Caco-2 (cell line): ENCODE data around the gene PPTC7. TPM values are rescaled to one million over a fixed set of nuclear protein-coding genes. Genes with fewer than 3 reads are reported as not detected.

ENCODE experiments used
- BruUV-seq: library from RNA; stranded (reverse); fragments of 400-500 nt; replicated peaks from 2 replicates; lab custom pipeline; 2021; lab: Mats Ljungman, UMichigan
- CTCF ChIA-PET: fragments of 300-600 bp; sonication (Branson Sonifier 250); formaldehyde crosslinking; loops from one replicate; lab custom pipeline; 2022; ENCODE audit warnings: antibody characterized with exemption; lab: Charles Lee
- POLR2A ChIA-PET: fragments of 300-600 bp; sonication (Branson Sonifier 250); formaldehyde crosslinking; loops from one replicate; lab custom pipeline; 2022; ENCODE audit warnings: antibody characterized with exemption; lab: Charles Lee
- DNase-seq, 2 experiments: peaks; one replicate each; pipeline versions ENCODE4 v3.0.0 to v3.0.0-alpha.2; 2020 to 2022
- H3K27me3 ChIP-seq: replicated peaks from 2 replicates; pipeline ENCODE4 v1.6.0; 2011; ENCODE audit warnings: low read length; ENCODE audit not compliant: control insufficient read depth, insufficient read depth
- H3K36me3 ChIP-seq: 2 replicates; pipeline ENCODE4 v1.5.1; 2011; ENCODE audit warnings: low read length; ENCODE audit not compliant: control insufficient read depth, insufficient read depth
- H3K4me1 ChIP-seq: fragments of 250-450 bp; sonication (Bioruptor Pico); 2 replicates; pipeline ENCODE4 v1.5.1; 2020; ENCODE audit warnings: mild to moderate bottlenecking
- H3K4me3 ChIP-seq: 2 replicates; pipeline ENCODE4 v1.5.1; 2011; ENCODE audit warnings: low read depth, mild to moderate bottlenecking, control low read depth, low read length
- H3K9me3 ChIP-seq: fragments of 250-450 bp; sonication (Bioruptor Pico); 2 replicates; pipeline ENCODE4 v1.5.1; 2020; ENCODE audit warnings: mild to moderate bottlenecking, moderate library complexity
- H3K27ac Mint-ChIP-seq: one replicate; pipeline ENCODE4 v1.8.0; 2022; ENCODE audit warnings: mixed read lengths; ENCODE audit not compliant: unreplicated experiment
- H3K27me3 Mint-ChIP-seq: one replicate; pipeline ENCODE4 v1.8.0; 2022; ENCODE audit warnings: mixed read lengths; ENCODE audit not compliant: insufficient read depth, unreplicated experiment
- H3K36me3 Mint-ChIP-seq: one replicate; pipeline ENCODE4 v1.8.0; 2022; ENCODE audit warnings: mild to moderate bottlenecking, mixed read lengths; ENCODE audit not compliant: insufficient read depth, unreplicated experiment
- H3K4me1 Mint-ChIP-seq: one replicate; pipeline ENCODE4 v1.8.0; 2022; ENCODE audit warnings: low read depth, mixed read lengths; ENCODE audit not compliant: unreplicated experiment
- H3K4me3 Mint-ChIP-seq: one replicate; pipeline ENCODE4 v1.8.0; 2022; ENCODE audit warnings: mild to moderate bottlenecking, moderate library complexity, mixed read lengths; ENCODE audit not compliant: unreplicated experiment
- H3K9me3 Mint-ChIP-seq: one replicate; pipeline ENCODE4 v1.8.0; 2022; ENCODE audit warnings: mixed read lengths; ENCODE audit not compliant: unreplicated experiment
- intact Hi-C: fragments of 100-400 bp; cut with micrococcal nuclease; formaldehyde crosslinking; loops from one replicate; pipeline ENCODE4 v1.10.0; 2022; ENCODE audit not compliant: unreplicated experiment
- total RNA-seq: library from RNA; stranded (reverse); gene quantifications from 2 replicates; pipeline ENCODE4 v1.2.3, GENCODE V29; 2022
- TF ChIP-seq, protein P1 (sequence below), 2 experiments: fragments of 200-600 bp in 1 of 2; IDR thresholded peaks; 1 replicate in 1 of 2; 2 replicates in 1 of 2; pipeline versions ENCODE4 v1.5.1 to v1.8.0; 2011 to 2022; ENCODE audit warnings: antibody characterized with exemption in 1 of 2, control low read depth in 1 of 2, inconsistent platforms in 1 of 2, low read depth in 1 of 2, low read length in 1 of 2, mild to moderate bottlenecking in 1 of 2, moderate library complexity in 1 of 2; ENCODE audit not compliant: insufficient read depth in 1 of 2, severe bottlenecking in 1 of 2, unreplicated experiment in 1 of 2

The PPTC7 gene
- total RNA-seq, 1 experiment from 2014 or later, result 19.0 TPM

DNA sequence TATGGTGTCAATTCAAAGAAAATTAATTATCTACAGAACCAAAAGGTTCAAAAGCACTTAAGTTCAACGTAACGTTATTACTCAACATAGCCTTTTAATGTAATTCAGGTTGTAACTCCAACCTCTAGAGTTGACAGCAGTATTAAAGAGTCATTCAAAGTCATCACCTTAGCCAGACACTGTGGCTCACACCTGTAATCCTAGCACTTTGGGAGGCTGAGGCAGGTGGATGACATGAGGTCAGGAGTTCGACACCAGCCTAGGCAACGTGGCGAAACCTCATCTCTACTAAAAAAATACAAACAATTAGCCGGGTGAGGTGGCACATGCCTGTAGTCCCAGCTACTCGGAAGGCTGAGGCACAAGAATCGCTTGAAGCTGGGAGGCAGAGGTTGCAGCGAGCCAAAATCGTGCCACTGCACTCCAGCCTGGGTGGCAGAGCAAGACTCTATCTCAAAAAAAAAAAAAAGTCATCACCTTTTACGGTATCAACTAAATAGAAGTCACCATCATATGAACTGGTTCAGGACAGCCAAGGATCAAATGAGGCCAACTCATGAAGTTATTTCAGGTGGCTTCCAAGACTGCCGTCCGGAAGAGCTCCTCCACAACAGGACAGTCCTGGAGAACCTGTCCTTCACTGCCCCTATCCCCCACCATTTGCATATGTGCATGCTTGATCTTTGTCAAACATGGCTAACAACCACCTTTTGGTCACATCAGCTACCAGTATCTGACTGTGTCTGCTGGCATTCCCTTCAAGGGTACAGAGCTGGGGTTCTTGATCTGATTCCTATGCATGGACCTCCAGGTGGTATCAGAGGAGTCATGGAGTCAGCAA lies 4.2 kb downstream of the PPTC7 start:
- DNase-seq, result no peak
- no TSS peak for BruUV-seq
- Mint-ChIP-seq H3K4me1 (peaks cover 28% of the 10 kb centered on the region), H3K9me3 (no peaks in the 10 kb centered on the region), H3K27ac (no peak overlapping the region), H3K36me3 (peaks cover 6% of the 10 kb centered on the region), H3K27me3 (no peaks in the 10 kb centered on the region), H3K4me3 (no peak overlapping the region)
- Histone ChIP-seq H3K9me3 (no peaks in the 10 kb centered on the region), H3K4me1 (peaks cover 25% of the 10 kb centered on the region), H3K27me3 (no peaks in the 10 kb centered on the region), H3K4me3 (no peak overlapping the region), H3K36me3 (no peaks in the 10 kb centered on the region)
- TF ChIP-seq, protein P1, sequence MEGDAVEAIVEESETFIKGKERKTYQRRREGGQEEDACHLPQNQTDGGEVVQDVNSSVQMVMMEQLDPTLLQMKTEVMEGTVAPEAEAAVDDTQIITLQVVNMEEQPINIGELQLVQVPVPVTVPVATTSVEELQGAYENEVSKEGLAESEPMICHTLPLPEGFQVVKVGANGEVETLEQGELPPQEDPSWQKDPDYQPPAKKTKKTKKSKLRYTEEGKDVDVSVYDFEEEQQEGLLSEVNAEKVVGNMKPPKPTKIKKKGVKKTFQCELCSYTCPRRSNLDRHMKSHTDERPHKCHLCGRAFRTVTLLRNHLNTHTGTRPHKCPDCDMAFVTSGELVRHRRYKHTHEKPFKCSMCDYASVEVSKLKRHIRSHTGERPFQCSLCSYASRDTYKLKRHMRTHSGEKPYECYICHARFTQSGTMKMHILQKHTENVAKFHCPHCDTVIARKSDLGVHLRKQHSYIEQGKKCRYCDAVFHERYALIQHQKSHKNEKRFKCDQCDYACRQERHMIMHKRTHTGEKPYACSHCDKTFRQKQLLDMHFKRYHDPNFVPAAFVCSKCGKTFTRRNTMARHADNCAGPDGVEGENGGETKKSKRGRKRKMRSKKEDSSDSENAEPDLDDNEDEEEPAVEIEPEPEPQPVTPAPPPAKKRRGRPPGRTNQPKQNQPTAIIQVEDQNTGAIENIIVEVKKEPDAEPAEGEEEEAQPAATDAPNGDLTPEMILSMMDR (IDR thresholded peaks at IDR 0.05; ENCODE audit: insufficient read depth in 1 of 2, low read depth in 1 of 2, low read length in 1 of 2, severe bottlenecking in 1 of 2, unreplicated experiment in 1 of 2), result no peak
- intact Hi-C loops, result no loop called here
- ChIA-PET CTCF (no interaction called here), POLR2A (no interaction called here)

DNA sequence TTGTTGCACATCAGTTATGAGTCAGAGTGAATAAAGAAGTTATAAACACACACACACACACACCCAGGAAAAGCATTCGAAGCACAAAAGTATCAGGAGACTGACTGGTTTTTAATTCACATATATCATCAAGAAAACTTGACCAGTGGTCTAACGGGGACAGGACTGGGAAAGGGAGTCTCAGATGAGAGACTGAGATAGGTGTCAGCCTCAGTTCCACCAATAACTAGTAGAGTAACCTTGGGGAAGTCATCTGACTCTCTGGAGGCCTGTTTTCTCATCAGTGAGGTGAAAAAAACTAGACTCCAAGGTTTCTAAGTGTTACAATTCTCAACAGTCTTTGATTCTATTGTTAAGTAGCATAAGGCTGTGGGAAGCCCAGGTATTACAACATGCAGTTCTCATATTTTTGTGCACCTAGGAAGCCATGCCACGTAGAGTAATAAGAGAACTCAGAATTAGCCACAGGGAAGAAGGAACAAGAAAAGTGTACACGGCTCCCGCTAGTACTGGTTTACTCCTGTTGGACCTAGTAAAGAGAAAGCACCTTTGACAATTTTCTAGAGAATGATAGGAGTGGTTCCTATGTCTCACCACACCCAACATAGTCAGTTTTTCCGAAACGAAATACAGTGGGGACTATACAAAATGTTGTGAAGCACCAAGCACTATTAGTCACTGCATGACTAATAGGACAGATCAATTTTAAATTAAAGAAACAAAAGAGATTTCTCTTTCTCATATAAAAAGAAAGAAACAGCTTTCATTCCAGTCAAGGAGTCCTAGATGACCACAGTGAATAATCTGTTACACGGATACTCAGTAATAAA lies 5.0 kb downstream of the PPTC7 start:
- BruUV-seq, result no TSS peak
- intact Hi-C loops, result no loop called here
- Histone ChIP-seq H3K4me3 (no peak overlapping the region), H3K9me3 (peaks cover 6% of the 10 kb centered on the region; the same call in 1 of the 2 replicates), H3K36me3 (no peaks in the 10 kb centered on the region), H3K27me3 (no peaks in the 10 kb centered on the region), H3K4me1 (peaks cover 20% of the 10 kb centered on the region)
- Mint-ChIP-seq H3K9me3 (no peaks in the 10 kb centered on the region), H3K4me3 (no peak overlapping the region), H3K27me3 (no peaks in the 10 kb centered on the region), H3K36me3 (peaks cover 6% of the 10 kb centered on the region), H3K4me1 (peaks cover 23% of the 10 kb centered on the region), H3K27ac (no peak overlapping the region)
- no peak for DNase-seq
- ChIA-PET CTCF (no interaction called here), POLR2A (no interaction called here)
- TF ChIP-seq, protein P1 (IDR thresholded peaks at IDR 0.05; ENCODE audit: insufficient read depth in 1 of 2, low read depth in 1 of 2, low read length in 1 of 2, severe bottlenecking in 1 of 2, unreplicated experiment in 1 of 2), result no peak

- no TSS peak for BruUV-seq
- H3K36me3 Mint-ChIP-seq, result peaks cover 4% of the 10 kb centered on the region
- Histone ChIP-seq H3K4me1 (peaks cover 20% of the 10 kb centered on the region), H3K36me3 (no peaks in the 10 kb centered on the region), H3K27me3 (no peaks in the 10 kb centered on the region), H3K9me3 (peaks cover 14% of the 10 kb centered on the region), H3K4me3 (no peak overlapping the region)
- POLR2A ChIA-PET, result no interaction called here
- CTCF ChIA-PET, result no interaction called here
- TF ChIP-seq, protein P1 (IDR thresholded peaks at IDR 0.05; ENCODE audit: insufficient read depth in 1 of 2, low read depth in 1 of 2, low read length in 1 of 2, severe bottlenecking in 1 of 2, unreplicated experiment in 1 of 2), result no peak
- no peaks in the 10 kb centered on the region for H3K9me3 Mint-ChIP-seq
- DNase-seq, result no peak
- H3K4me1 Mint-ChIP-seq, result peaks cover 23% of the 10 kb centered on the region
- intact Hi-C loops, result no loop called here
- no peaks in the 10 kb centered on the region for H3K27me3 Mint-ChIP-seq
- H3K4me3 Mint-ChIP-seq, result no peak overlapping the region
- no peak overlapping the region for H3K27ac Mint-ChIP-seq
Observed at GRCh38 chr12:110576504-110576903, 6.6 kb downstream of the PPTC7 start.
